Inflammatory macrophage treated with lipopolysaccharide for 1 hour (primary cell): ENCODE measurements around the gene RUNX3.

Source experiments
- DNase-seq, 2 donors: peaks; one replicate each; pipeline ENCODE4 v3.0.0-alpha.2; 2020 to 2022

The RUNX3 gene

GRCh38 chr1:24945354-24946326 is 15.6 kb upstream of the RUNX3 start:
- DNase-seq, result no peak

- no peak for DNase-seq
These were observed 14.2 kb upstream of the RUNX3 start for GRCh38 chr1:24944318-24944717.

- DNase-seq, result no peak
These were observed 12.7 kb upstream of the RUNX3 start for GRCh38 chr1:24942789-24943188.

GRCh38 chr1:24941564-24941963 is 11.5 kb upstream of the RUNX3 start:
- DNase-seq, result no peak

GRCh38 chr1:24940231-24940630 is 10.2 kb upstream of the RUNX3 start:
- DNase-seq, result no peak

GRCh38 chr1:24939675-24940193 is 9.7 kb upstream of the RUNX3 start:
- no peak for DNase-seq

GRCh38 chr1:24939040-24939674 is 9.1 kb upstream of the RUNX3 start:
- no peak for DNase-seq

GRCh38 chr1:24938276-24938675 is 8.2 kb upstream of the RUNX3 start:
- DNase-seq, result no peak

GRCh38 chr1:24936684-24937083 is 6.6 kb upstream of the RUNX3 start:
- no peak for DNase-seq

- DNase-seq, result no peak
These were observed 5.8 kb upstream of the RUNX3 start for GRCh38 chr1:24935615-24936484.

- DNase-seq, result no peak
These were observed 5.1 kb upstream of the RUNX3 start for GRCh38 chr1:24935196-24935526.

GRCh38 chr1:24934310-24935195 is 4.5 kb upstream of the RUNX3 start:
- DNase-seq, result no peak

GRCh38 chr1:24933468-24933867 is 3.4 kb upstream of the RUNX3 start:
- no peak for DNase-seq

GRCh38 chr1:24932725-24933294 is 2.7 kb upstream of the RUNX3 start:
- DNase-seq, result no peak

- peak in 1 of 2 donors; percentile 60 for DNase-seq
These were observed 2.2 kb upstream of the RUNX3 start for GRCh38 chr1:24932284-24932683.

- DNase-seq, result no peak
These were observed 1.6 kb upstream of the RUNX3 start for GRCh38 chr1:24931468-24932231.

GRCh38 chr1:24931146-24931467 is 1.0 kb upstream of the RUNX3 start:
- DNase-seq, result no peak

- DNase-seq, result peak; percentile 33 to 42
These were observed 447 bp downstream of the RUNX3 start for GRCh38 chr1:24929398-24930259.

GRCh38 chr1:24928689-24929397 is 1.2 kb downstream of the RUNX3 start:
- peak; percentile 52 to 74 for DNase-seq
